Cardiac atrium fibroblast (primary cell): ENCODE results near the gene ZNF354C. TPM values are rescaled to one million over a fixed set of nuclear protein-coding genes. Genes with fewer than 3 reads are reported as not detected.

ENCODE experiments used
- total RNA-seq: library from RNA; depleted of rRNA; stranded (reverse); fragments of >200 nt; gene quantifications from 2 replicates; pipeline ENCODE4 v1.2.3, GENCODE V29; 2015

The ZNF354C gene
- total RNA-seq, result 3.4 and 3.8 TPM in 2 replicates

GRCh38 chr5:179060116-179061008 is at the start of gene ZNF354C:
ZNF354C (plus strand) TSS chr5:179060373; CDS start chr5:179062069, 1,696 bp downstream.

GRCh38 chr5:179023528-179024189 is 36.5 kb upstream of the ZNF354C start, which contains the start of gene ZNF879:
ZNF879 (plus strand) TSS chr5:179023804; CDS start chr5:179025005, 1,201 bp downstream.

Other genes starting within 250 kb of the ZNF354C start
- gene ZNF354B, start 200.4 kb upstream of the ZNF354C start, total RNA-seq, result 3.4 and 4.0 TPM in 2 replicates
- gene ZFP2, start 164.5 kb upstream of the ZNF354C start, total RNA-seq, result under 0.01 and 0.18 TPM in 2 replicates
- 1.1 and 1.9 TPM in 2 replicates for gene ZNF454, start 119.2 kb upstream of the ZNF354C start, total RNA-seq
- not detected in 2 replicates for gene GRM6, start 65.1 kb upstream of the ZNF354C start, total RNA-seq
- 3.2 and 5.8 TPM in 2 replicates for gene ZNF879, start 36.6 kb upstream of the ZNF354C start, total RNA-seq